ENCODE measurements around the gene NT5C.

GRCh38 chr17:75124819-75125162, 6.8 kb downstream of the NT5C start:
- TF ChIP-seq ZFP41 (tag by site-specific recombination; IDR thresholded peaks at IDR 0.05; ENCODE audit: borderline replicate concordance) = no peak
- no peak for TF ChIP-seq ZNF155 (tag by site-specific recombination; IDR thresholded peaks at IDR 0.05)
- no peak for TF ChIP-seq CTCF (tag by site-specific recombination; IDR thresholded peaks at IDR 0.05)
- no peak for TF ChIP-seq ZNF302 (tag by site-specific recombination; IDR thresholded peaks at IDR 0.05; ENCODE audit: low read depth)
- no peak for TF ChIP-seq ZNF248 (tag by site-specific recombination; IDR thresholded peaks at IDR 0.05)
- TF ChIP-seq ZSCAN30 (tag by site-specific recombination; IDR thresholded peaks at IDR 0.05) = no peak
- TF ChIP-seq ZNF274 (IDR thresholded peaks at IDR 0.05; ENCODE audit: low read length) = no peak
- TF ChIP-seq ZNF274 (tag by site-specific recombination; IDR thresholded peaks at IDR 0.05; ENCODE audit: borderline replicate concordance) = no peak
- no peak for TF ChIP-seq YY1 (tag by site-specific recombination; IDR thresholded peaks at IDR 0.05)

Data from HEK293 (cell line).